NOMO-1 treated with dmso at 0.1 percent for 144 hours (cell line): ENCODE data around the gene ZBTB47.

Experiments
- DNase-seq: peaks from one replicate; lab custom pipeline; 2025; ENCODE audit not compliant: unreplicated experiment; lab: John Stamatoyannopoulos, UW

Gene ZBTB47

GRCh38 chr3:42684632-42685362 is 31.3 kb downstream of the ZBTB47 start:
- DNase-seq, result no peak

GRCh38 chr3:42685363-42685881 is 31.9 kb downstream of the ZBTB47 start, which contains the start of gene KLHL40:
Gene KLHL40 (plus strand): TSS chr3:42685537. CDS start chr3:42685619, 82 bp downstream.
- no peak for DNase-seq

- no peak for DNase-seq
Measured at GRCh38 chr3:42685891-42686820, 32.7 kb downstream of the ZBTB47 start.

- DNase-seq, result no peak
Measured at GRCh38 chr3:42686832-42687650, 33.5 kb downstream of the ZBTB47 start.

- DNase-seq, result no peak
Measured at GRCh38 chr3:42688016-42688415, 34.5 kb downstream of the ZBTB47 start.

GRCh38 chr3:42688487-42689420 is 35.3 kb downstream of the ZBTB47 start:
- no peak for DNase-seq

- no peak for DNase-seq
Measured at GRCh38 chr3:42689421-42690014, 36.0 kb downstream of the ZBTB47 start.

- no peak for DNase-seq
Measured at GRCh38 chr3:42690191-42690590, 36.7 kb downstream of the ZBTB47 start.

GRCh38 chr3:42690766-42691680 is 37.5 kb downstream of the ZBTB47 start:
- no peak for DNase-seq

- DNase-seq, result no peak
Measured at GRCh38 chr3:42691816-42692666, 38.5 kb downstream of the ZBTB47 start.

GRCh38 chr3:42692667-42693529 is 39.4 kb downstream of the ZBTB47 start:
- no peak for DNase-seq

- no peak for DNase-seq
Measured at GRCh38 chr3:42693530-42693930, 40.0 kb downstream of the ZBTB47 start.

- no peak for DNase-seq
Measured at GRCh38 chr3:42694366-42694765, 40.9 kb downstream of the ZBTB47 start.

GRCh38 chr3:42696356-42697288 is 43.1 kb downstream of the ZBTB47 start:
- no peak for DNase-seq

GRCh38 chr3:42697289-42698051 is 44.0 kb downstream of the ZBTB47 start:
- DNase-seq, result no peak
